AG04450 (cell line): Measurements from ENCODE around the gene CFAP99. TPM values are rescaled to one million over a fixed set of nuclear protein-coding genes. Genes with fewer than 3 reads are reported as not detected.
A peak's percentile ranks its signal among the peaks of the same experiment; 100 is the strongest.

ENCODE experiments used
- CTCF ChIA-PET: fragments of 300-600, 350-600 bp; formaldehyde crosslinking; extraction: SDS; loops from one replicate; lab custom pipeline; 2022; ENCODE audit warnings: antibody characterized with exemption, inconsistent platforms; lab: Charles Lee
- POLR2A ChIA-PET: fragments of 350-600 bp; formaldehyde crosslinking; extraction: SDS; loops from one replicate; lab custom pipeline; 2021; ENCODE audit warnings: antibody characterized with exemption, inconsistent platforms; lab: Yijun Ruan, JAX
- DNase-seq: peaks from one replicate; pipeline ENCODE4 v3.0.0-alpha.2; 2011; ENCODE audit warnings: low read depth, low spot score
- H3K27ac ChIP-seq: one replicate; pipeline ENCODE4 v1.5.1; 2012; ENCODE audit warnings: low read depth, low read length, control low read depth
- H3K27me3 ChIP-seq: one replicate; pipeline ENCODE4 v1.6.0; 2012; ENCODE audit warnings: low read length; ENCODE audit not compliant: control insufficient read depth, insufficient read depth
- H3K4me3 ChIP-seq: 2 replicates; pipeline ENCODE4 v1.5.1; 2011; ENCODE audit warnings: mild to moderate bottlenecking, low read depth, low read length, control low read depth
- H3K9me3 ChIP-seq: 2 replicates; pipeline ENCODE4 v1.5.1; 2012; ENCODE audit warnings: low read length; ENCODE audit not compliant: control insufficient read depth, insufficient read depth
- CTCF ChIP-seq: IDR thresholded peaks from 2 replicates; pipeline ENCODE4 v1.5.1; 2011; ENCODE audit warnings: low read depth, low read length, control low read depth, inconsistent platforms
- polyA plus RNA-seq: library from polyadenylated mRNA; depleted of rRNA; stranded (reverse); fragments of >200 nt; gene quantifications from 2 replicates; pipeline ENCODE4 v1.2.3, GENCODE V29; 2011

Gene CFAP99
- polyA plus RNA-seq, 1 experiment, result not detected

- Histone ChIP-seq H3K9me3 (peaks cover 5% of the 10 kb centered on the region), H3K27ac (peak within 1 kb of the TSS; percentile 77), H3K27me3 (no peaks in the 10 kb centered on the region), H3K4me3 (peak within 1 kb of the TSS; percentile 89)
- no peak for TF ChIP-seq CTCF
- DNase-seq, result peak; percentile 87
- CTCF ChIA-PET, result interaction anchor here (0.6 to 0.9 kb wide), 3 partner anchors 226 to 249 kb away, joined by 3 to 4 read pairs (median 4); no protein-coding TSS in a partner anchor
- POLR2A ChIA-PET, result interaction anchor here (0.5 to 1.9 kb wide), 7 partner anchors 50 to 227 kb away, joined by 3 to 8 read pairs (median 5); partner anchors contain the start of genes CFAP99, HAUS3, MXD4 and POLN
Observed at GRCh38 chr4:2468456-2469191, 49.9 kb downstream of the CFAP99 start, which contains the start of gene RNF4. TSS of gene RNF4 (plus strand) at chr4:2469106. CDS start at chr4:2490494, 21,388 bp downstream.

- no peak for DNase-seq
- CTCF ChIA-PET, result no interaction called here
Observed at GRCh38 chr4:2469192-2469984, 50.6 kb downstream of the CFAP99 start.

GRCh38 chr4:2470791-2471190 is 52.0 kb downstream of the CFAP99 start:
- ChIA-PET CTCF (no interaction called here), POLR2A (no interaction called here)
- Histone ChIP-seq H3K4me3 (peak overlapping the region; percentile 89; the same call in 1 of the 2 replicates), H3K9me3 (peaks cover 5% of the 10 kb centered on the region), H3K27ac (no peak overlapping the region), H3K27me3 (no peaks in the 10 kb centered on the region)
- no peak for DNase-seq
- TF ChIP-seq CTCF, result no peak

More at GRCh38 chr4:2469192-2469984, 50.6 kb downstream of the CFAP99 start:
- Histone ChIP-seq H3K27me3 (no peaks in the 10 kb centered on the region), H3K27ac (peak overlapping the region; percentile 77), H3K9me3 (peaks cover 5% of the 10 kb centered on the region), H3K4me3 (peak overlapping the region; percentile 89)
- no peak for TF ChIP-seq CTCF
- POLR2A ChIA-PET, result interaction anchor here (0.5 to 1.9 kb wide), 8 partner anchors 51 to 227 kb away, joined by 3 to 8 read pairs (median 4); partner anchors contain the start of genes CFAP99, HAUS3, MXD4 and POLN

- DNase-seq, result no peak
- TF ChIP-seq CTCF, result no peak
- H3K4me3 ChIP-seq, result no peak overlapping the region
- H3K27me3 ChIP-seq, result no peaks in the 10 kb centered on the region
- peaks cover 5% of the 10 kb centered on the region for H3K9me3 ChIP-seq
- ChIA-PET POLR2A (no interaction called here), CTCF (interaction anchor here (0.6 kb wide), 1 partner anchor 727 kb away, joined by 3 read pairs; no protein-coding TSS in a partner anchor)
- H3K27ac ChIP-seq, result no peak overlapping the region
Observed at GRCh38 chr4:2472187-2472586, 53.4 kb downstream of the CFAP99 start.
